Neural cell (in vitro differentiated cells): ENCODE results near the gene PROX1. TPM values are rescaled to one million over a fixed set of nuclear protein-coding genes. Genes with fewer than 3 reads are reported as not detected.

Experiments used
- H2AFZ ChIP-seq: fragments of 200-600, 300-800 bp; sonication (generic), shearing (Covaris generic); 2 replicates; pipeline ENCODE4 v1.6.0; 2014; ENCODE audit warnings: low read depth, mild to moderate bottlenecking, antibody characterized with exemption, low read length, moderate library complexity
- H3F3A ChIP-seq: fragments of 200-600 bp; shearing (Covaris generic); 2 replicates; pipeline ENCODE4 v1.6.1; 2016; ENCODE audit warnings: mild to moderate bottlenecking, moderate library complexity, mixed read lengths, antibody characterized with exemption, low read length; ENCODE audit not compliant: insufficient read depth, poor library complexity, severe bottlenecking
- H3K27ac ChIP-seq: fragments of 200-600, 300-800 bp; sonication (generic), shearing (Covaris generic); 2 replicates; pipeline ENCODE4 v1.5.1; 2014; ENCODE audit warnings: mild to moderate bottlenecking, low read length, moderate library complexity
- H3K27me3 ChIP-seq: fragments of 300-800, 200-600 bp; sonication (generic), shearing (Covaris generic); 2 replicates; pipeline ENCODE4 v1.6.0; 2014; ENCODE audit warnings: mild to moderate bottlenecking, low read depth, low read length, moderate library complexity; ENCODE audit not compliant: insufficient read depth
- H3K36me3 ChIP-seq: fragments of 300-800, 200-600 bp; sonication (generic), shearing (Covaris generic); 2 replicates; pipeline ENCODE4 v1.5.1; 2014; ENCODE audit warnings: mild to moderate bottlenecking, antibody characterized with exemption, low read length, moderate library complexity; ENCODE audit not compliant: insufficient read depth
- H3K4me2 ChIP-seq: fragments of 300-800, 200-600 bp; sonication (generic), shearing (Covaris generic); 2 replicates; pipeline ENCODE4 v1.6.0; 2014; ENCODE audit warnings: mild to moderate bottlenecking, low read length
- H3K4me3 ChIP-seq: fragments of 300-800, 200-600 bp; sonication (generic), shearing (Covaris generic); 2 replicates; pipeline ENCODE4 v1.5.1; 2014; ENCODE audit warnings: mild to moderate bottlenecking, low read length, moderate library complexity
- H3K79me2 ChIP-seq: fragments of 200-600 bp; shearing (Covaris generic); replicated peaks from 2 replicates; pipeline ENCODE4 v1.6.0; 2014; ENCODE audit warnings: mild to moderate bottlenecking, low read length, moderate library complexity; ENCODE audit not compliant: insufficient read depth
- H3K9ac ChIP-seq: fragments of 300-800, 200-600 bp; sonication (generic), shearing (Covaris generic); 2 replicates; pipeline ENCODE4 v1.6.1; 2016; ENCODE audit warnings: mild to moderate bottlenecking, low read length, mixed read lengths
- H3K9me2 ChIP-seq: fragments of 200-600 bp; shearing (Covaris generic); 2 replicates; pipeline ENCODE4 v1.6.1; 2016; ENCODE audit warnings: mild to moderate bottlenecking, low read length, mixed read lengths; ENCODE audit not compliant: insufficient read depth
- H3K9me3 ChIP-seq: fragments of 200-600, 300-800 bp; sonication (generic), shearing (Covaris generic); 2 replicates; pipeline ENCODE4 v1.6.1; 2016; ENCODE audit warnings: mild to moderate bottlenecking, mixed run types, low read length, moderate library complexity, mixed read lengths
- H4K20me1 ChIP-seq: fragments of 200-600 bp; shearing (Covaris generic); 2 replicates; pipeline ENCODE4 v1.6.1; 2016; ENCODE audit warnings: mild to moderate bottlenecking, mixed run types; ENCODE audit not compliant: insufficient read depth
- EP300 ChIP-seq: fragments of 450-650 bp; conservative IDR thresholded peaks from 2 replicates; pipeline ENCODE4 v1.6.1; 2014; ENCODE audit warnings: antibody characterized with exemption, mild to moderate bottlenecking, moderate library complexity; ENCODE audit not compliant: poor library complexity, severe bottlenecking
- EZH2 ChIP-seq: fragments of 200-600, 300-800 bp; shearing (Covaris generic), sonication (generic); IDR thresholded peaks from 2 replicates; pipeline ENCODE4 v1.6.1; 2014; ENCODE audit warnings: antibody characterized with exemption, low read length, borderline replicate concordance, mild to moderate bottlenecking; ENCODE audit not compliant: insufficient read depth, poor library complexity, severe bottlenecking
- MXI1 ChIP-seq: fragments of 450-650 bp; conservative IDR thresholded peaks from 2 replicates; pipeline ENCODE4 v1.6.1; 2014; ENCODE audit warnings: antibody characterized with exemption, mild to moderate bottlenecking; ENCODE audit not compliant: poor library complexity, severe bottlenecking
- POLR2AphosphoS5 ChIP-seq: IDR thresholded peaks from 2 replicates; pipeline ENCODE4 v1.6.1; 2012
- RAD21 ChIP-seq: fragments of 450-650 bp; conservative IDR thresholded peaks from 2 replicates; pipeline ENCODE4 v1.6.1; 2014; ENCODE audit warnings: antibody characterized with exemption, mild to moderate bottlenecking, moderate library complexity
- REST ChIP-seq: IDR thresholded peaks from 2 replicates; pipeline ENCODE4 v1.6.1; 2012; ENCODE audit warnings: borderline replicate concordance
- SMC3 ChIP-seq: fragments of 450-650 bp; conservative IDR thresholded peaks from 2 replicates; pipeline ENCODE4 v1.6.1; 2014; ENCODE audit warnings: antibody characterized with exemption, mild to moderate bottlenecking, moderate library complexity; ENCODE audit not compliant: poor library complexity
- TAF1 ChIP-seq: IDR thresholded peaks from 2 replicates; pipeline ENCODE4 v1.6.1; 2012; ENCODE audit warnings: low read depth
- polyA plus RNA-seq: library from polyadenylated mRNA; depleted of rRNA; stranded (reverse); fragments of >200 nt; gene quantifications from 2 replicates; pipeline ENCODE4 v1.2.3, GENCODE V29; 2014
- TF ChIP-seq, protein P1 (sequence below): fragments of 450-650 bp; IDR thresholded peaks from 2 replicates; pipeline ENCODE4 v1.5.1; 2014; ENCODE audit warnings: antibody characterized with exemption, mild to moderate bottlenecking, moderate library complexity; ENCODE audit not compliant: poor library complexity, severe bottlenecking

PROX1 gene
- polyA plus RNA-seq, 1 donor from 2014 or later, result 1.0 TPM

GRCh38 chr1:214026985-214027384, 39.2 kb downstream of the PROX1 start:
- Histone ChIP-seq H3K27me3 (no peaks in the 10 kb centered on the region), H3K4me3 (no peak overlapping the region), H3K4me2 (no peak overlapping the region), H3K36me3 (no peaks in the 10 kb centered on the region), H3K9me3 (no peaks in the 10 kb centered on the region), H2AFZ (no peak overlapping the region), H3K79me2 (no peaks in the 10 kb centered on the region), H3F3A (no peaks in the 10 kb centered on the region), H3K9ac (no peak overlapping the region), H3K9me2 (no peaks in the 10 kb centered on the region), H4K20me1 (no peaks in the 10 kb centered on the region), H3K27ac (no peak overlapping the region)
- TF ChIP-seq, protein P1, sequence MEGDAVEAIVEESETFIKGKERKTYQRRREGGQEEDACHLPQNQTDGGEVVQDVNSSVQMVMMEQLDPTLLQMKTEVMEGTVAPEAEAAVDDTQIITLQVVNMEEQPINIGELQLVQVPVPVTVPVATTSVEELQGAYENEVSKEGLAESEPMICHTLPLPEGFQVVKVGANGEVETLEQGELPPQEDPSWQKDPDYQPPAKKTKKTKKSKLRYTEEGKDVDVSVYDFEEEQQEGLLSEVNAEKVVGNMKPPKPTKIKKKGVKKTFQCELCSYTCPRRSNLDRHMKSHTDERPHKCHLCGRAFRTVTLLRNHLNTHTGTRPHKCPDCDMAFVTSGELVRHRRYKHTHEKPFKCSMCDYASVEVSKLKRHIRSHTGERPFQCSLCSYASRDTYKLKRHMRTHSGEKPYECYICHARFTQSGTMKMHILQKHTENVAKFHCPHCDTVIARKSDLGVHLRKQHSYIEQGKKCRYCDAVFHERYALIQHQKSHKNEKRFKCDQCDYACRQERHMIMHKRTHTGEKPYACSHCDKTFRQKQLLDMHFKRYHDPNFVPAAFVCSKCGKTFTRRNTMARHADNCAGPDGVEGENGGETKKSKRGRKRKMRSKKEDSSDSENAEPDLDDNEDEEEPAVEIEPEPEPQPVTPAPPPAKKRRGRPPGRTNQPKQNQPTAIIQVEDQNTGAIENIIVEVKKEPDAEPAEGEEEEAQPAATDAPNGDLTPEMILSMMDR, result no peak
- TF ChIP-seq REST, result no peak
- TF ChIP-seq EZH2, result no peak
- TF ChIP-seq TAF1, result no peak
- TF ChIP-seq EP300, result no peak
- TF ChIP-seq SMC3, result no peak
- no peak for TF ChIP-seq RAD21
- TF ChIP-seq MXI1, result no peak
- TF ChIP-seq POLR2AphosphoS5, result no peak

GRCh38 chr1:214027498-214027897, 39.7 kb downstream of the PROX1 start:
- Histone ChIP-seq H3K9ac (no peak overlapping the region), H3F3A (no peaks in the 10 kb centered on the region), H3K4me2 (no peak overlapping the region), H3K4me3 (no peak overlapping the region), H3K27me3 (no peaks in the 10 kb centered on the region), H2AFZ (no peak overlapping the region), H3K9me3 (no peaks in the 10 kb centered on the region), H3K9me2 (no peaks in the 10 kb centered on the region), H3K79me2 (no peaks in the 10 kb centered on the region), H3K27ac (no peak overlapping the region), H3K36me3 (no peaks in the 10 kb centered on the region), H4K20me1 (no peaks in the 10 kb centered on the region)
- no peak for TF ChIP-seq POLR2AphosphoS5
- no peak for TF ChIP-seq EZH2
- TF ChIP-seq TAF1, result no peak
- no peak for TF ChIP-seq SMC3
- TF ChIP-seq EP300, result no peak

DNA sequence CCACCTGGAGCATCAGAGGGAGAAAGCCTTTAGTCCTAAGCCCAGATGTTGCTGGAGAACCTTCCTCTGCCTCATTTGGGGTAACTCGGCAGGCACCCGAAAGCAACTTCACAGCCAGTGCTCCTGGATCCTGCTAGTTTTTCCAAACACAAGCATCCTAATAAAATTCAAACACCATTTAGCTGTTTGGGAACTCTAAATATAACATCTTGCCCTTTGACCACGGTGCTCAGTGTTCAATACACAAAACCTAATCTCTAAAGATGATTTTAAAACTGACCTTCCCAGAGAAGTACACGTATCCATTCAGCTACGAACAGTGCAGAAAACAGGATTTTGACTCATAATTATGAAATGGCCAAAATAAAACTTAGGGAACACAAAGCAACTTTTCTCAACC, 40.3 kb downstream of the PROX1 start:
- Histone ChIP-seq H3K4me2 (no peak overlapping the region), H3K79me2 (no peaks in the 10 kb centered on the region), H2AFZ (no peak overlapping the region), H3F3A (no peaks in the 10 kb centered on the region), H4K20me1 (no peaks in the 10 kb centered on the region), H3K9ac (no peak overlapping the region), H3K27ac (no peak overlapping the region), H3K27me3 (no peaks in the 10 kb centered on the region), H3K36me3 (no peaks in the 10 kb centered on the region), H3K9me2 (no peaks in the 10 kb centered on the region), H3K9me3 (no peaks in the 10 kb centered on the region), H3K4me3 (no peak overlapping the region)
- TF ChIP-seq SMC3 (no peak), POLR2AphosphoS5 (no peak), EZH2 (no peak), REST (no peak), EP300 (no peak), TAF1 (no peak), MXI1 (no peak), RAD21 (no peak)
- TF ChIP-seq, protein P1, result no peak
